SU-DHL-6 (cell line): Measurements from ENCODE around the gene PSTPIP1.

Source experiments
- EZH2phosphoT487 ChIP-seq: fragments of 200-600 bp; sonication (generic), shearing (Covaris generic); conservative IDR thresholded peaks from 2 replicates; pipeline ENCODE4 v1.6.1; 2018; ENCODE audit warnings: mild to moderate bottlenecking, antibody characterized with exemption, low read length, moderate library complexity, mixed read lengths
- TF ChIP-seq, protein P1 (sequence below): fragments of 200-600 bp; sonication (generic); IDR thresholded peaks from one replicate; pipeline ENCODE4 v1.5.1; 2017; ENCODE audit warnings: antibody characterized with exemption, mild to moderate bottlenecking, low read length, moderate library complexity; ENCODE audit not compliant: insufficient read depth, poor library complexity, severe bottlenecking

DNA sequence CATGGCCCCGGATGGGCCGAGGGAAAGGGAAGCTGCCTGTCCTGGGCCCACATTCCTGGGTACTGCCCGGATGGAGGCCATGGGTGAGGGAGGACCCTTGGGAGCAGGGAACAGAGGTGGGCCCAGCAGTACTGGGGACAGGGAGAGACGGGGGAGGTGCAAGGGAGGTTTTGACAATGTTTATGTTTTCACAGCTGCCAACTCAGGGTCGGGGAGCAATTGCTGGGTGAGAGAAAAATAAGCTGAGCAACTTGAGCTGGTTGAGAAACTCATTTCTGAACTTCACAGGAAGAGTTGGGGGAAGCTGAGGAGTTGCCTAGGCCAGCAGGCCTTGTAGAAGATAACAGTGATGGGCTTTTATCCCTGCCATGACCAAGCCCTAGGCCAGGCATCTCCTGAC is 87.0 kb downstream of the PSTPIP1 start:
- TF ChIP-seq, protein P1, sequence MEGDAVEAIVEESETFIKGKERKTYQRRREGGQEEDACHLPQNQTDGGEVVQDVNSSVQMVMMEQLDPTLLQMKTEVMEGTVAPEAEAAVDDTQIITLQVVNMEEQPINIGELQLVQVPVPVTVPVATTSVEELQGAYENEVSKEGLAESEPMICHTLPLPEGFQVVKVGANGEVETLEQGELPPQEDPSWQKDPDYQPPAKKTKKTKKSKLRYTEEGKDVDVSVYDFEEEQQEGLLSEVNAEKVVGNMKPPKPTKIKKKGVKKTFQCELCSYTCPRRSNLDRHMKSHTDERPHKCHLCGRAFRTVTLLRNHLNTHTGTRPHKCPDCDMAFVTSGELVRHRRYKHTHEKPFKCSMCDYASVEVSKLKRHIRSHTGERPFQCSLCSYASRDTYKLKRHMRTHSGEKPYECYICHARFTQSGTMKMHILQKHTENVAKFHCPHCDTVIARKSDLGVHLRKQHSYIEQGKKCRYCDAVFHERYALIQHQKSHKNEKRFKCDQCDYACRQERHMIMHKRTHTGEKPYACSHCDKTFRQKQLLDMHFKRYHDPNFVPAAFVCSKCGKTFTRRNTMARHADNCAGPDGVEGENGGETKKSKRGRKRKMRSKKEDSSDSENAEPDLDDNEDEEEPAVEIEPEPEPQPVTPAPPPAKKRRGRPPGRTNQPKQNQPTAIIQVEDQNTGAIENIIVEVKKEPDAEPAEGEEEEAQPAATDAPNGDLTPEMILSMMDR = no peak
- no peak for TF ChIP-seq EZH2phosphoT487
